GM23338 (cell line): ENCODE measurements around the gene MS4A6A. TPM values are rescaled to one million over a fixed set of nuclear protein-coding genes. Genes with fewer than 3 reads are reported as not detected.

Source experiments
- ATAC-seq: fragments of 200-7000 bp; cut with Tn5 transposase; 3 replicates; pipeline ENCODE4 v1.9.1; 2020
- DNase-seq: peaks from one replicate; pipeline ENCODE4 v3.0.0-alpha.2; 2015; ENCODE audit warnings: low spot score
- H2AFZ ChIP-seq: fragments of 200-600 bp; sonication (generic); 2 replicates; pipeline ENCODE4 v1.8.0; 2016; ENCODE audit warnings: antibody characterized with exemption, mild to moderate bottlenecking, moderate library complexity
- H3F3A ChIP-seq: fragments of 200-600 bp; sonication (generic); replicated peaks from 2 replicates; pipeline ENCODE4 v1.8.0; 2017; ENCODE audit warnings: antibody characterized with exemption, mixed run types, low read depth
- H3K27ac ChIP-seq: fragments of 200-600 bp; sonication (generic); 2 replicates; pipeline ENCODE4 v1.6.1; 2016; ENCODE audit warnings: low read depth
- H3K27me3 ChIP-seq: fragments of 200-600 bp; sonication (generic); 2 replicates; pipeline ENCODE4 v1.8.0; 2016; ENCODE audit warnings: mild to moderate bottlenecking, mixed run types, moderate library complexity; ENCODE audit not compliant: insufficient read depth
- H3K36me3 ChIP-seq: fragments of 200-600 bp; sonication (generic); 2 replicates; pipeline ENCODE4 v1.8.0; 2016; ENCODE audit warnings: mild to moderate bottlenecking; ENCODE audit not compliant: insufficient read depth
- H3K4me1 ChIP-seq: fragments of 200-600 bp; sonication (generic); 2 replicates; pipeline ENCODE4 v1.8.0; 2016; ENCODE audit warnings: mild to moderate bottlenecking, moderate library complexity; ENCODE audit not compliant: insufficient read depth
- H3K4me2 ChIP-seq: fragments of 200-600 bp; sonication (generic); 2 replicates; pipeline ENCODE4 v1.7.1; 2017; ENCODE audit warnings: mixed run types
- H3K4me3 ChIP-seq: fragments of 200-600 bp; sonication (generic); 2 replicates; pipeline ENCODE4 v1.6.1; 2016; ENCODE audit warnings: mixed run types
- H3K79me2 ChIP-seq: fragments of 200-600 bp; sonication (generic); replicated peaks from 2 replicates; pipeline ENCODE4 v1.8.0; 2017; ENCODE audit warnings: mild to moderate bottlenecking; ENCODE audit not compliant: insufficient read depth
- H3K9me2 ChIP-seq: fragments of 200-600 bp; sonication (generic); 2 replicates; pipeline ENCODE4 v1.8.0; 2017; ENCODE audit not compliant: insufficient read depth
- H4K20me1 ChIP-seq: fragments of 200-600 bp; sonication (generic); replicated peaks from 2 replicates; pipeline ENCODE4 v1.8.0; 2017; ENCODE audit warnings: mild to moderate bottlenecking; ENCODE audit not compliant: insufficient read depth
- H3K27ac Mint-ChIP-seq: 2 replicates; pipeline ENCODE4 v1.8.0; 2020; ENCODE audit warnings: inconsistent platforms, mild to moderate bottlenecking, moderate library complexity, mixed read lengths
- H3K27me3 Mint-ChIP-seq: 3 replicates; pipeline ENCODE4 v1.8.0; 2022; ENCODE audit warnings: low read depth, mild to moderate bottlenecking, moderate library complexity, mixed read lengths, inconsistent platforms; ENCODE audit not compliant: insufficient read depth, poor library complexity
- H3K36me3 Mint-ChIP-seq: 3 replicates; pipeline ENCODE4 v1.8.0; 2021; ENCODE audit warnings: low read depth, mild to moderate bottlenecking, inconsistent platforms, moderate library complexity, mixed read lengths
- H3K4me1 Mint-ChIP-seq: 3 replicates; pipeline ENCODE4 v1.8.0; 2020; ENCODE audit warnings: mild to moderate bottlenecking, inconsistent platforms, mixed read lengths
- H3K4me3 Mint-ChIP-seq: 3 replicates; pipeline ENCODE4 v1.8.0; 2021; ENCODE audit warnings: moderate library complexity, mild to moderate bottlenecking, inconsistent platforms, mixed read lengths
- H3K9me3 Mint-ChIP-seq: 3 replicates; pipeline ENCODE4 v1.8.0; 2020; ENCODE audit warnings: moderate library complexity, mild to moderate bottlenecking, inconsistent platforms, mixed read lengths
- CREB1 ChIP-seq: fragments of 250-450 bp; sonication (Bioruptor Pico); IDR thresholded peaks from 2 replicates; pipeline ENCODE4 v1.5.0; 2020; ENCODE audit warnings: low read depth, mild to moderate bottlenecking, moderate library complexity
- CTCF ChIP-seq, 2 experiments: fragments of 200-600 bp in 1 of 2; sonication (generic) in 1 of 2; conservative IDR thresholded peaks; 2 replicates each; pipeline versions ENCODE4 v1.5.1 to v1.6.1; 2016 to 2017; ENCODE audit warnings: antibody characterized with exemption in 2 of 2, low read depth in 2 of 2, mild to moderate bottlenecking in 2 of 2, moderate library complexity in 1 of 2
- ETS1 ChIP-seq: IDR thresholded peaks from 2 replicates; pipeline ENCODE4 v1.6.1; 2016; ENCODE audit warnings: antibody characterized with exemption
- EZH2 ChIP-seq: fragments of 200-600 bp; sonication (generic); IDR thresholded peaks from one replicate; pipeline ENCODE4 v1.8.0; 2017; ENCODE audit warnings: antibody characterized with exemption, mild to moderate bottlenecking, low read depth; ENCODE audit not compliant: unreplicated experiment
- EZH2phosphoT487 ChIP-seq: fragments of 200-600 bp; sonication (generic); IDR thresholded peaks from one replicate; pipeline ENCODE4 v1.8.1; 2018; ENCODE audit warnings: antibody characterized with exemption; ENCODE audit not compliant: unreplicated experiment
- JUNB ChIP-seq: IDR thresholded peaks from one replicate; pipeline ENCODE4 v1.6.1; 2016; ENCODE audit warnings: antibody characterized with exemption; ENCODE audit not compliant: unreplicated experiment
- NANOG ChIP-seq: IDR thresholded peaks from 2 replicates; pipeline ENCODE4 v1.6.1; 2016; ENCODE audit warnings: antibody characterized with exemption, borderline replicate concordance
- POLR2AphosphoS5 ChIP-seq: IDR thresholded peaks from 2 replicates; pipeline ENCODE4 v1.6.1; 2016; ENCODE audit warnings: antibody characterized with exemption, low read depth
- REST ChIP-seq: IDR thresholded peaks from one replicate; pipeline ENCODE4 v1.6.1; 2018; ENCODE audit warnings: antibody characterized with exemption; ENCODE audit not compliant: unreplicated experiment
- STAT1 ChIP-seq: IDR thresholded peaks from one replicate; pipeline ENCODE4 v1.6.1; 2016; ENCODE audit warnings: antibody characterized with exemption; ENCODE audit not compliant: unreplicated experiment
- ZNF114 ChIP-seq: fragments of 250-450 bp; sonication (Bioruptor Pico); IDR thresholded peaks from 2 replicates; pipeline ENCODE4 v1.5.0; 2020; ENCODE audit warnings: mild to moderate bottlenecking, moderate library complexity
- ZNF331 ChIP-seq: fragments of 250-450 bp; sonication (Bioruptor Pico); IDR thresholded peaks from 2 replicates; pipeline ENCODE4 v1.5.0; 2020; ENCODE audit warnings: low read depth, mild to moderate bottlenecking, moderate library complexity
- polyA plus RNA-seq: library from polyadenylated mRNA; unstranded; fragments of >200 nt; fragmentation: Nextera tagmentation; extraction: Ambion mirVana; gene quantifications from 2 replicates; pipeline ENCODE4 v1.2.1, GENCODE V29; 2016
- total RNA-seq: library from RNA; depleted of rRNA; stranded (reverse); fragments of >200 nt; shearing (Covaris generic); gene quantifications from 2 replicates; pipeline ENCODE4 v1.2.3, GENCODE V29; 2014

The MS4A6A gene
- total and polyA plus RNA-seq, 2 experiments from 2014 or later: not detected

DNA sequence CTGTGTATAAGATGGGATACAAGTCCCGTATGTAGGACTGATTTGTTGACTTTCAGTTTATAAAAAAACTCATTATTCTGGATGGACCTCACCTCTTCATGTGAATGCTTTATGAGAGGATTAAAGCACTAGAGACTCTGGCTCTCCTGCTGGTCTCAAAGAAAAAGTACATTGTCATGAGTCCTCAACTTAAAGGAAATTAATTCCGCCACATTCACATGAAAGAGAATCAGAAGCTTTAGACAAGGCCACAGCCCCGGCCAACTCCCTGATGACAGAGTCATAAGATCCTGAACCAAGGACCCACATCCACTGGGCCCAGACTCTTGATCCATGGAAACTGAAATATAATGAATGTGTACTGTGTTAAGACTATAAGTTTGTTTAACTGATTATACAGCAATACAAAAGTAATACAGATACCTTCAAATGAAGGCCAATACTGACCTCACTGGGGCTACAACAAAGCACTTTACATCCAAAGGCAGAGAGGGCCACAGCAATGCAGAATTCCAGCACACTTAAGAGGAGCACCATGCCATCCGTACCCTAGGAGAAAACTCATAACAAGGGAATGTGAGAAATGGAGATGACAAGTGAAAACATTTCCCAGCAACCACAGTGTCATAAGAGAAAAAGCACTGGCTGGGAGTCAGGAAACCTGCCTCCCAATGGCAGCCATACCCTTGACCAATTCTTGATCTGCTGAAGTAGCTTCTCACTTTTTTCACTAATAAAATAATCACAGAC, 25.4 kb upstream of the MS4A6A start:
- H3K9me3 Mint-ChIP-seq: no peaks in the 10 kb centered on the region
- H3K27me3 Mint-ChIP-seq: no peaks in the 10 kb centered on the region
- Histone ChIP-seq H3K27me3 (no peaks in the 10 kb centered on the region), H3F3A (no peaks in the 10 kb centered on the region), H3K9me2 (peaks cover 11% of the 10 kb centered on the region), H2AFZ (no peak overlapping the region), H4K20me1 (no peaks in the 10 kb centered on the region), H3K4me2 (no peak overlapping the region), H3K36me3 (no peaks in the 10 kb centered on the region), H3K27ac (no peak overlapping the region), H3K4me3 (no peak overlapping the region), H3K79me2 (no peaks in the 10 kb centered on the region), H3K4me1 (peaks cover 18% of the 10 kb centered on the region; the same call in 1 of the 2 replicates)
- no peak overlapping the region for H3K4me3 Mint-ChIP-seq
- H3K36me3 Mint-ChIP-seq: no peaks in the 10 kb centered on the region
- TF ChIP-seq CREB1 (CRISPR knock-in tag) (no peak), CTCF (conservative IDR thresholded peaks at IDR 0.05; ENCODE audit: low read depth in 2 of 2) (no peak)
- DNase-seq (no peak), ATAC-seq (no peak)
- peaks cover 16% of the 10 kb centered on the region; the same call in 2 of the 3 replicates for H3K4me1 Mint-ChIP-seq
- no peak overlapping the region for H3K27ac Mint-ChIP-seq

DNA sequence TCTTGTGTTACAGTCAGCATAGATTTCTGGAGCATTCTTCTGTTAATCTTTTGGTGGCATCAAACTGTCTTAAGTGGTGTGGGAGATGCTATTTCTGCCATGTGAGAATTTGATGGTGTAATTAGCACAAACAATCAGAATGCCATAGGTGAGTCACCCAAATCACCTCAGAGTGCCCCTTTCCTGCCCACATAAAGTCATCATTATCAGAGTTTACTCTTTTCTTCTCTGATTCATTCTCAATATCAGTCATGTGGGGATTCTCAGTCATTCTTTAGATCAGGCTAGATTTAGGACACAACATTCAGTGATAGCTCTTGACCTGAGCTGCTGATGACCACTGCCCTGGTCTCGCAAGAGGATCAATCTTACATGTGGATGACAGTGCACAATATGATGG, 23.7 kb upstream of the MS4A6A start:
- Histone ChIP-seq H3K4me2 (no peak overlapping the region), H2AFZ (no peak overlapping the region), H3F3A (no peaks in the 10 kb centered on the region), H3K4me3 (no peak overlapping the region), H3K79me2 (no peaks in the 10 kb centered on the region), H3K4me1 (peaks cover 18% of the 10 kb centered on the region; the same call in 1 of the 2 replicates), H3K36me3 (no peaks in the 10 kb centered on the region), H3K27ac (no peak overlapping the region), H3K27me3 (no peaks in the 10 kb centered on the region), H4K20me1 (no peaks in the 10 kb centered on the region), H3K9me2 (peaks cover 11% of the 10 kb centered on the region)
- Mint-ChIP-seq H3K36me3 (no peaks in the 10 kb centered on the region), H3K27ac (no peak overlapping the region), H3K27me3 (no peaks in the 10 kb centered on the region), H3K9me3 (peaks cover 10% of the 10 kb centered on the region; the same call in 2 of the 3 replicates), H3K4me1 (peaks cover 16% of the 10 kb centered on the region; the same call in 2 of the 3 replicates), H3K4me3 (no peak overlapping the region)
- ATAC-seq: no peak
- no peak for DNase-seq
- TF ChIP-seq REST (no peak), POLR2AphosphoS5 (no peak), CREB1 (CRISPR knock-in tag) (no peak), STAT1 (no peak), ETS1 (no peak), CTCF (conservative IDR thresholded peaks at IDR 0.05; ENCODE audit: low read depth in 2 of 2) (no peak), EZH2 (no peak), NANOG (no peak), ZNF331 (CRISPR knock-in tag) (no peak), JUNB (no peak), ZNF114 (CRISPR knock-in tag) (no peak), EZH2phosphoT487 (no peak)
